Keratinocyte (primary cell): ENCODE measurements around the gene TMEM135. TPM values are rescaled to one million over a fixed set of nuclear protein-coding genes. Genes with fewer than 3 reads are reported as not detected.

ENCODE experiments used
- DNase-seq: peaks from one replicate; pipeline ENCODE4 v3.0.0-alpha.2; 2011; ENCODE audit warnings: low read depth, missing footprints, low spot score
- FAIRE-seq: peaks from 2 replicates; lab custom pipeline; 2011; peaks lifted over from hg19 to GRCh38; lab: Jason Lieb, UNC
- H2AFZ ChIP-seq: 2 replicates; pipeline ENCODE4 v1.6.0; 2012; ENCODE audit warnings: low read length, control low read depth, inconsistent platforms; ENCODE audit not compliant: control insufficient read depth
- H3K27ac ChIP-seq: 2 replicates; pipeline ENCODE4 v1.5.1; 2011; ENCODE audit warnings: low read length; ENCODE audit not compliant: control insufficient read depth, insufficient read depth
- H3K27me3 ChIP-seq: 3 replicates; pipeline ENCODE4 v1.6.0; 2011; ENCODE audit warnings: low read length; ENCODE audit not compliant: control insufficient read depth, insufficient read depth; ENCODE audit errors: extremely low read depth
- H3K36me3 ChIP-seq, 2 experiments: 2 replicates in 1 of 2; 3 replicates in 1 of 2; pipeline ENCODE4 v1.5.1; 2011; ENCODE audit warnings: low read length in 2 of 2, mild to moderate bottlenecking in 1 of 2; ENCODE audit not compliant: control insufficient read depth in 2 of 2, insufficient read depth in 2 of 2; ENCODE audit errors: extremely low read depth in 1 of 2
- H3K4me1 ChIP-seq: 3 replicates; pipeline ENCODE4 v1.5.1; 2011; ENCODE audit warnings: low read length; ENCODE audit not compliant: control insufficient read depth, insufficient read depth; ENCODE audit errors: extremely low read depth
- H3K4me2 ChIP-seq: 3 replicates; pipeline ENCODE4 v1.6.0; 2011; ENCODE audit warnings: low read depth, low read length; ENCODE audit not compliant: control insufficient read depth, insufficient read depth; ENCODE audit errors: extremely low read depth
- H3K4me3 ChIP-seq, 3 experiments: fragments of 200-600 bp in 1 of 3; sonication (generic) in 1 of 3; 2 replicates in 2 of 3; 3 replicates in 1 of 3; pipeline ENCODE4 v1.5.1; 2011 to 2016; ENCODE audit warnings: low read length in 3 of 3, mild to moderate bottlenecking in 3 of 3, control low read depth in 2 of 3, inconsistent platforms in 1 of 3, low read depth in 1 of 3, mixed read lengths in 1 of 3, mixed run types in 1 of 3, moderate library complexity in 1 of 3; ENCODE audit not compliant: control insufficient read depth in 2 of 3, insufficient read depth in 2 of 3; ENCODE audit errors: extremely low read depth in 1 of 3
- H3K79me2 ChIP-seq: 2 replicates; pipeline ENCODE4 v1.6.0; 2012; ENCODE audit warnings: low read length; ENCODE audit not compliant: control insufficient read depth, insufficient read depth
- H3K9ac ChIP-seq: 3 replicates; pipeline ENCODE4 v1.6.0; 2011; ENCODE audit warnings: low read length; ENCODE audit not compliant: control insufficient read depth, insufficient read depth; ENCODE audit errors: extremely low read depth
- H3K9me1 ChIP-seq: 3 replicates; pipeline ENCODE4 v1.6.0; 2011; ENCODE audit warnings: low read length; ENCODE audit not compliant: control insufficient read depth, insufficient read depth; ENCODE audit errors: extremely low read depth
- H3K9me3 ChIP-seq: 2 replicates; pipeline ENCODE4 v1.5.1; 2012; ENCODE audit warnings: low read depth, low read length; ENCODE audit not compliant: control insufficient read depth
- H4K20me1 ChIP-seq: 3 replicates; pipeline ENCODE4 v1.6.0; 2011; ENCODE audit warnings: low read length; ENCODE audit not compliant: control insufficient read depth, insufficient read depth; ENCODE audit errors: extremely low read depth
- EZH2 ChIP-seq: IDR thresholded peaks from one replicate; pipeline ENCODE4 v1.6.1; 2012; ENCODE audit warnings: inconsistent platforms, mild to moderate bottlenecking, low read length, moderate library complexity
- dilution Hi-C: fragments of 300-500 bp; cut with MboI; formaldehyde crosslinking; loops from one replicate; pipeline ENCODE4 v1.7.0; 2020; ENCODE audit warnings: low sequenced_read_pairs; ENCODE audit not compliant: extremely low pct_ligation_motif_present
- polyA plus RNA-seq, 5 experiments: library from polyadenylated mRNA; depleted of rRNA in 3 of 5; stranded (reverse) in 3 of 5; stranded (forward) in 1 of 5; unstranded in 1 of 5; fragments of >200 nt; gene quantifications; 1 replicate in 1 of 5; 2 replicates in 3 of 5; 3 replicates in 1 of 5; pipeline versions ENCODE4 v1.2.1 to v1.2.3, GENCODE V29; 2011 to 2012; ENCODE audit warnings: missing spikeins in 2 of 5, low read depth in 1 of 5, low replicate concordance in 1 of 5
- TF ChIP-seq, protein P1 (sequence below), 3 experiments: IDR thresholded peaks in 1 of 3; conservative IDR thresholded peaks in 1 of 3; optimal IDR thresholded peaks in 1 of 3; 2 replicates in 2 of 3; 3 replicates in 1 of 3; pipeline versions ENCODE3 to v1.5.1; 2011; ENCODE audit warnings: low read length in 3 of 3, mild to moderate bottlenecking in 3 of 3, moderate library complexity in 2 of 3, control low read depth in 1 of 3, inconsistent platforms in 1 of 3; ENCODE audit not compliant: insufficient read depth in 2 of 3; ENCODE audit errors: extremely low read depth in 1 of 3

The TMEM135 gene
- polyA plus RNA-seq, 1 donor (not counting 4 experiments of a cell fraction or from before 2014, with no cell fraction given) = 15.0 TPM

- H4K20me1 ChIP-seq = no peaks in the 10 kb centered on the region
- H3K4me2 ChIP-seq = no peak overlapping the region
- no peak overlapping the region for H3K27ac ChIP-seq
- DNase-seq (no peak), FAIRE-seq (no peak)
- dilution Hi-C loops = no loop called here
- H3K9me3 ChIP-seq = no peaks in the 10 kb centered on the region
- no peak overlapping the region for H3K9ac ChIP-seq
- no peaks in the 10 kb centered on the region for H3K79me2 ChIP-seq
- no peaks in the 10 kb centered on the region for H3K36me3 ChIP-seq
- TF ChIP-seq, protein P1, sequence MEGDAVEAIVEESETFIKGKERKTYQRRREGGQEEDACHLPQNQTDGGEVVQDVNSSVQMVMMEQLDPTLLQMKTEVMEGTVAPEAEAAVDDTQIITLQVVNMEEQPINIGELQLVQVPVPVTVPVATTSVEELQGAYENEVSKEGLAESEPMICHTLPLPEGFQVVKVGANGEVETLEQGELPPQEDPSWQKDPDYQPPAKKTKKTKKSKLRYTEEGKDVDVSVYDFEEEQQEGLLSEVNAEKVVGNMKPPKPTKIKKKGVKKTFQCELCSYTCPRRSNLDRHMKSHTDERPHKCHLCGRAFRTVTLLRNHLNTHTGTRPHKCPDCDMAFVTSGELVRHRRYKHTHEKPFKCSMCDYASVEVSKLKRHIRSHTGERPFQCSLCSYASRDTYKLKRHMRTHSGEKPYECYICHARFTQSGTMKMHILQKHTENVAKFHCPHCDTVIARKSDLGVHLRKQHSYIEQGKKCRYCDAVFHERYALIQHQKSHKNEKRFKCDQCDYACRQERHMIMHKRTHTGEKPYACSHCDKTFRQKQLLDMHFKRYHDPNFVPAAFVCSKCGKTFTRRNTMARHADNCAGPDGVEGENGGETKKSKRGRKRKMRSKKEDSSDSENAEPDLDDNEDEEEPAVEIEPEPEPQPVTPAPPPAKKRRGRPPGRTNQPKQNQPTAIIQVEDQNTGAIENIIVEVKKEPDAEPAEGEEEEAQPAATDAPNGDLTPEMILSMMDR (optimal IDR thresholded peaks at IDR 0.05 in 1 of 3, IDR thresholded peaks at IDR 0.05 in 1 of 3, conservative IDR thresholded peaks at IDR 0.05 in 1 of 3; ENCODE audit: extremely low read depth in 1 of 3, insufficient read depth in 2 of 3, low read length in 3 of 3) = no peak
- TF ChIP-seq EZH2 = no peak
- no peaks in the 10 kb centered on the region for H3K27me3 ChIP-seq
- no peaks in the 10 kb centered on the region for H3K9me1 ChIP-seq
- no peak overlapping the region for H3K4me3 ChIP-seq
- H2AFZ ChIP-seq = no peak overlapping the region
- H3K4me1 ChIP-seq = no peaks in the 10 kb centered on the region
These were observed 147.5 kb downstream of the TMEM135 start for GRCh38 chr11:87185228-87185627.

GRCh38 chr11:87187076-87187475, 149.3 kb downstream of the TMEM135 start:
- H2AFZ ChIP-seq = no peak overlapping the region
- no peaks in the 10 kb centered on the region for H3K4me1 ChIP-seq
- DNase-seq (no peak), FAIRE-seq (no peak)
- H3K9me3 ChIP-seq = no peaks in the 10 kb centered on the region
- H3K79me2 ChIP-seq = no peaks in the 10 kb centered on the region
- no peaks in the 10 kb centered on the region for H4K20me1 ChIP-seq
- H3K9ac ChIP-seq = no peak overlapping the region
- no peak for TF ChIP-seq EZH2
- TF ChIP-seq, protein P1 (optimal IDR thresholded peaks at IDR 0.05 in 1 of 3, IDR thresholded peaks at IDR 0.05 in 1 of 3, conservative IDR thresholded peaks at IDR 0.05 in 1 of 3; ENCODE audit: extremely low read depth in 1 of 3, insufficient read depth in 2 of 3, low read length in 3 of 3) = no peak
- dilution Hi-C loops = no loop called here
- no peak overlapping the region for H3K27ac ChIP-seq
- no peaks in the 10 kb centered on the region for H3K9me1 ChIP-seq
- H3K27me3 ChIP-seq = no peaks in the 10 kb centered on the region
- no peaks in the 10 kb centered on the region for H3K36me3 ChIP-seq
- no peak overlapping the region for H3K4me3 ChIP-seq
- no peak overlapping the region for H3K4me2 ChIP-seq
